Stimulated activated CD4-positive, alpha-beta T cell treated with anti-CD3 and anti-CD28 coated beads, Interleukin-1b, Interleukin-23, amount 100 ng/mL, for 48 hours (primary cell): ENCODE results near the gene ABHD5.

Experiments
- DNase-seq: peaks from one replicate; pipeline ENCODE4 v3.0.0-alpha.2; 2020

ABHD5 gene

GRCh38 chr3:43726521-43726920 lies 35.8 kb downstream of the ABHD5 start:
- no peak for DNase-seq

- no peak for DNase-seq
Measured at GRCh38 chr3:43727930-43728329, 37.2 kb downstream of the ABHD5 start.

- no peak for DNase-seq
Measured at GRCh38 chr3:43728476-43728875, 37.7 kb downstream of the ABHD5 start.

- no peak for DNase-seq
Measured at GRCh38 chr3:43728947-43729346, 38.2 kb downstream of the ABHD5 start.

- no peak for DNase-seq
Measured at GRCh38 chr3:43729707-43730414, 39.1 kb downstream of the ABHD5 start.

- no peak for DNase-seq
Measured at GRCh38 chr3:43732747-43733425, 42.1 kb downstream of the ABHD5 start.

GRCh38 chr3:43733459-43734384 lies 43.0 kb downstream of the ABHD5 start:
- DNase-seq: no peak

GRCh38 chr3:43734685-43735084 lies 43.9 kb downstream of the ABHD5 start:
- DNase-seq: no peak

- DNase-seq: no peak
Measured at GRCh38 chr3:43735618-43736017, 44.9 kb downstream of the ABHD5 start.

GRCh38 chr3:43736558-43737440 lies 46.1 kb downstream of the ABHD5 start:
- no peak for DNase-seq

- no peak for DNase-seq
Measured at GRCh38 chr3:43738305-43738704, 47.6 kb downstream of the ABHD5 start.

GRCh38 chr3:43742920-43743319 lies 52.2 kb downstream of the ABHD5 start:
- no peak for DNase-seq

- DNase-seq: no peak
Measured at GRCh38 chr3:43747641-43748040, 56.9 kb downstream of the ABHD5 start.

GRCh38 chr3:43748179-43748578 lies 57.4 kb downstream of the ABHD5 start:
- DNase-seq: no peak

- no peak for DNase-seq
Measured at GRCh38 chr3:43748645-43749044, 57.9 kb downstream of the ABHD5 start.

GRCh38 chr3:43752905-43753304 lies 62.2 kb downstream of the ABHD5 start:
- no peak for DNase-seq

- DNase-seq: no peak
Measured at GRCh38 chr3:43753741-43754715, 63.3 kb downstream of the ABHD5 start.

GRCh38 chr3:43755516-43756200 lies 64.9 kb downstream of the ABHD5 start:
- DNase-seq: peak; percentile 17

GRCh38 chr3:43757666-43758321 lies 67.1 kb downstream of the ABHD5 start:
- no peak for DNase-seq

- DNase-seq: no peak
Measured at GRCh38 chr3:43758592-43759225, 68.0 kb downstream of the ABHD5 start.
